K562 (cell line): ENCODE data around the gene SNIP1. TPM values are rescaled to one million over a fixed set of nuclear protein-coding genes. Genes with fewer than 3 reads are reported as not detected.

ENCODE experiments used
- ATAC-seq: fragments of 200-7000 bp; cut with Tn5 transposase; 3 replicates; pipeline ENCODE4 v1.9.1; 2020; ENCODE audit warnings: moderate library complexity
- BruUV-seq: library from RNA; stranded (reverse); fragments of 400-500 nt; replicated peaks from 2 replicates; lab custom pipeline; 2021; lab: Mats Ljungman, UMichigan
- CTCF ChIA-PET: fragments of 300-600 bp; formaldehyde crosslinking; extraction: SDS; loops from one replicate; lab custom pipeline; 2021; ENCODE audit warnings: low intra/inter-chr PET ratio; lab: Yijun Ruan, JAX
- POLR2A ChIA-PET: fragments of 300-600, 350-650 bp; sonication (Branson Sonifier 250); formaldehyde crosslinking; extraction: SDS; loops from one replicate; lab custom pipeline; 2021; ENCODE audit warnings: antibody characterized with exemption, inconsistent platforms; lab: Yijun Ruan, JAX
- DNase-seq, 4 experiments: peaks; one replicate each; pipeline versions ENCODE4 v3.0.0 to v3.0.0-alpha.2; 2011 to 2018; ENCODE audit warnings: low spot score in 3 of 4, mixed read lengths in 3 of 4; ENCODE audit errors: extremely low read depth in 1 of 4
- FAIRE-seq: peaks from 2 replicates; lab custom pipeline; 2011; peaks lifted over from hg19 to GRCh38; lab: Jason Lieb, UNC
- H2AFZ ChIP-seq: 2 replicates; pipeline ENCODE4 v1.6.0; 2011; ENCODE audit warnings: low read depth, low read length, control low read depth, inconsistent platforms
- H3K27ac ChIP-seq: fragments of 200-600 bp; 3 replicates; pipeline ENCODE4 v1.8.0; 2011; ENCODE audit warnings: low read depth, mild to moderate bottlenecking, control low read depth, inconsistent platforms, low read length, moderate library complexity, mixed read lengths; ENCODE audit errors: extremely low read depth
- H3K27me3 ChIP-seq, 2 experiments: fragments of 300-600 bp in 1 of 2; 2 replicates in 1 of 2; 3 replicates in 1 of 2; pipeline versions ENCODE4 v1.6.0 to v1.8.0; 2011; ENCODE audit warnings: inconsistent platforms in 2 of 2, low read length in 2 of 2, mild to moderate bottlenecking in 1 of 2, mixed read lengths in 1 of 2, moderate library complexity in 1 of 2; ENCODE audit not compliant: control insufficient read depth in 2 of 2, insufficient read depth in 2 of 2
- H3K36me3 ChIP-seq: fragments of 300-600 bp; 3 replicates; pipeline ENCODE4 v1.8.0; 2011; ENCODE audit warnings: mild to moderate bottlenecking, low read length, inconsistent platforms; ENCODE audit not compliant: control insufficient read depth, insufficient read depth
- H3K4me1 ChIP-seq, 2 experiments: fragments of 200-600 bp in 1 of 2; replicated peaks in 1 of 2; 2 replicates in 1 of 2; 3 replicates in 1 of 2; pipeline versions ENCODE4 v1.5.1 to v1.8.0; 2011; ENCODE audit warnings: inconsistent platforms in 2 of 2, low read length in 2 of 2, mild to moderate bottlenecking in 1 of 2, mixed read lengths in 1 of 2, moderate library complexity in 1 of 2; ENCODE audit not compliant: control insufficient read depth in 2 of 2, insufficient read depth in 2 of 2
- H3K4me2 ChIP-seq: 2 replicates; pipeline ENCODE4 v1.6.1; 2011; ENCODE audit warnings: low read length, control low read depth, inconsistent platforms, mixed read lengths; ENCODE audit not compliant: insufficient read depth
- H3K4me3 ChIP-seq: fragments of 200-600 bp; sonication (generic), shearing (Covaris generic); 2 replicates; pipeline ENCODE4 v1.5.1; 2016; ENCODE audit warnings: control low read depth, inconsistent platforms
- H3K79me2 ChIP-seq: fragments of 200-600 bp; 3 replicates; pipeline ENCODE4 v1.8.0; 2011; ENCODE audit warnings: low read length, inconsistent platforms; ENCODE audit not compliant: control insufficient read depth, insufficient read depth
- H3K9ac ChIP-seq, 2 experiments: 2 replicates each; pipeline versions ENCODE4 v1.6.0 to v1.6.1; 2011; ENCODE audit warnings: low read depth in 2 of 2, low read length in 2 of 2, control low read depth in 1 of 2, inconsistent platforms in 1 of 2, mild to moderate bottlenecking in 1 of 2, mixed read lengths in 1 of 2; ENCODE audit not compliant: insufficient read depth in 1 of 2
- H3K9me1 ChIP-seq: one replicate; pipeline ENCODE4 v1.6.0; 2011; ENCODE audit warnings: inconsistent platforms, mild to moderate bottlenecking, low read length, moderate library complexity; ENCODE audit not compliant: control insufficient read depth, insufficient read depth
- H3K9me3 ChIP-seq: replicated peaks from 2 replicates; pipeline ENCODE4 v1.5.1; 2011; ENCODE audit warnings: low read depth, low read length, inconsistent platforms; ENCODE audit not compliant: control insufficient read depth, insufficient read depth
- H4K20me1 ChIP-seq: replicated peaks from 2 replicates; pipeline ENCODE4 v1.6.1; 2011; ENCODE audit warnings: low read length, inconsistent platforms, mixed read lengths; ENCODE audit not compliant: control insufficient read depth, insufficient read depth
- CBX1 ChIP-seq: sonication (generic); IDR thresholded peaks from 2 replicates; pipeline ENCODE4 v1.6.1; 2016; ENCODE audit warnings: antibody characterized with exemption, low read depth, mild to moderate bottlenecking
- COPS2 ChIP-seq: fragments of 450-650 bp; conservative IDR thresholded peaks from 2 replicates; pipeline ENCODE4 v1.6.1; 2016; ENCODE audit warnings: mild to moderate bottlenecking, moderate library complexity
- CTCF ChIP-seq, 3 experiments: IDR thresholded peaks in 2 of 3; conservative IDR thresholded peaks in 1 of 3; 2 replicates each; pipeline ENCODE4 v1.5.1; 2011 to 2012; ENCODE audit warnings: low read length in 3 of 3, mild to moderate bottlenecking in 3 of 3, control low read depth in 2 of 3, improper control_type of control experiment in 1 of 3, inconsistent platforms in 1 of 3, low read depth in 1 of 3, mixed read lengths in 1 of 3, moderate library complexity in 1 of 3; ENCODE audit not compliant: insufficient read depth in 2 of 3
- CTCFL ChIP-seq: IDR thresholded peaks from 2 replicates; pipeline ENCODE4 v1.6.1; 2011; ENCODE audit warnings: borderline replicate concordance, low read depth, mild to moderate bottlenecking, moderate library complexity, low read length; ENCODE audit not compliant: insufficient read depth, poor library complexity, severe bottlenecking
- E2F3 ChIP-seq: fragments of 250-450 bp; sonication (Bioruptor Pico); IDR thresholded peaks from 2 replicates; pipeline ENCODE4 v1.4.0; 2020; ENCODE audit warnings: mild to moderate bottlenecking
- GABPB1 ChIP-seq: sonication (generic); formaldehyde crosslinking; IDR thresholded peaks from 2 replicates; pipeline ENCODE4 v1.8.0; 2022; ENCODE audit warnings: mild to moderate bottlenecking, missing genetic modification reagents
- RNF2 ChIP-seq: sonication (generic); IDR thresholded peaks from 2 replicates; pipeline ENCODE4 v1.6.1; 2016
- SIN3A ChIP-seq, 2 experiments: fragments of 150-350 bp in 1 of 2; IDR thresholded peaks; 2 replicates each; pipeline ENCODE4 v1.6.1; 2011 to 2016; ENCODE audit warnings: borderline replicate concordance in 2 of 2, low read depth in 2 of 2, low read length in 2 of 2, mild to moderate bottlenecking in 2 of 2, moderate library complexity in 2 of 2; ENCODE audit not compliant: control insufficient read depth in 1 of 2
- SIX5 ChIP-seq, 2 experiments: IDR thresholded peaks; 2 replicates each; pipeline ENCODE4 v1.6.1; 2011; ENCODE audit warnings: low read length in 2 of 2, borderline replicate concordance in 1 of 2, low read depth in 1 of 2, mild to moderate bottlenecking in 1 of 2, moderate library complexity in 1 of 2; ENCODE audit not compliant: insufficient read depth in 1 of 2
- SMAD2 ChIP-seq: fragments of 150-350 bp; IDR thresholded peaks from 2 replicates; pipeline ENCODE4 v1.6.1; 2014; ENCODE audit warnings: low read depth, mild to moderate bottlenecking, low read length
- THRAP3 ChIP-seq: fragments of 450-650 bp; IDR thresholded peaks from 2 replicates; pipeline ENCODE4 v1.6.1; 2016; ENCODE audit warnings: mild to moderate bottlenecking, inconsistent platforms, borderline replicate concordance
- ZBTB2 ChIP-seq: fragments of 450-650 bp; IDR thresholded peaks from 2 replicates; pipeline ENCODE4 v1.6.1; 2016; ENCODE audit warnings: antibody characterized with exemption
- ZNF41 ChIP-seq: fragments of 250-450 bp; sonication (Bioruptor Pico); conservative IDR thresholded peaks from 2 replicates; pipeline ENCODE4 v1.4.0; 2020; ENCODE audit warnings: mild to moderate bottlenecking
- ZNF589 ChIP-seq: fragments of 200-800 bp; sonication (Bioruptor generic); IDR thresholded peaks from 2 replicates; pipeline ENCODE4 v1.6.1; 2016; ENCODE audit warnings: low read depth, missing genetic modification characterization, missing compliant biosample characterization
- in situ Hi-C: fragments of 300-500 bp; cut with MboI; formaldehyde crosslinking; loops from 4 replicates; pipeline ENCODE4 v1.15.0; 2018; ENCODE audit warnings: inconsistent platforms, mixed read lengths
- intact Hi-C: fragments of 100-400 bp; cut with micrococcal nuclease; formaldehyde crosslinking; loops from 2 replicates; pipeline ENCODE4 v1.14.2; 2022
- polyA plus RNA-seq, 8 experiments: library from polyadenylated mRNA; depleted of rRNA in 4 of 8; stranded (reverse) in 5 of 8; unstranded in 3 of 8; fragments of >200 nt; fragmentation: Nextera tagmentation in 2 of 8; fragmentation: Illumina TruSeq in 1 of 8; extraction: Ambion mirVana in 2 of 8; extraction: Trizol in 1 of 8; gene quantifications; 2 replicates each; pipeline versions ENCODE4 v1.2.1 to v1.2.3, GENCODE V29; 2011 to 2014; ENCODE audit warnings: inconsistent platforms in 1 of 8, missing spikeins in 1 of 8
- total RNA-seq, 7 experiments: library from RNA; depleted of rRNA in 6 of 7; stranded (reverse); fragments of >200 nt in 6 of 7; fragmentation: Illumina TruSeq in 2 of 7; extraction: Trizol in 2 of 7; gene quantifications; 2 replicates each; pipeline versions ENCODE4 v1.2.1 to v1.2.3, GENCODE V29; 2011 to 2021; ENCODE audit warnings: low replicate concordance in 1 of 7

Gene SNIP1
- total and polyA plus RNA-seq, 9 of the 15 experiments (the other 6 are each of a cell fraction or from before 2014, with no cell fraction given) = 2.9 to 25.9 (median 14.6) TPM

- TF ChIP-seq CTCFL = peak; percentile 82
- TF ChIP-seq SMAD2 = no peak
- peak; percentile 78 to 86 (median 80) for TF ChIP-seq CTCF (IDR thresholded peaks at IDR 0.05 in 2 of 3, conservative IDR thresholded peaks at IDR 0.05 in 1 of 3; ENCODE audit: insufficient read depth in 2 of 3, low read depth in 1 of 3, low read length in 3 of 3)
Measured at GRCh38 chr1:37602750-37603694, 48.9 kb upstream of the SNIP1 start (continued).

GRCh38 chr1:37601441-37601840 lies 47.3 kb upstream of the SNIP1 start:
- H3K9ac ChIP-seq = no peak overlapping the region
- no peak overlapping the region for H3K4me2 ChIP-seq
- no peaks in the 10 kb centered on the region for H3K79me2 ChIP-seq
- ATAC-seq (no peak), DNase-seq (no peak), FAIRE-seq (no peak)
- H3K36me3 ChIP-seq = no peaks in the 10 kb centered on the region
- no peaks in the 10 kb centered on the region for H3K9me3 ChIP-seq
- H3K27me3 ChIP-seq = peaks cover 39 to 51% of the 10 kb centered on the region in 2 experiments
- in situ Hi-C loops (no loop called here), intact Hi-C loops (loop anchor here (10.0 kb wide), 2 partner anchors 147 to 163 kb away; partner anchors contain the start of gene EPHA10)
- H3K27ac ChIP-seq = no peak overlapping the region
- BruUV-seq = no TSS peak
- peaks cover 3 to 4% of the 10 kb centered on the region in 2 experiments; a peak in 2 of 5 replicates for H3K4me1 ChIP-seq
- H3K4me3 ChIP-seq = no peak overlapping the region
- H4K20me1 ChIP-seq = 0 out of 2 replicates have a peak, but pooled peaks cover 5% of the 10 kb centered on the region
- H3K9me1 ChIP-seq = no peaks in the 10 kb centered on the region
- no peak overlapping the region for H2AFZ ChIP-seq
- CTCF ChIA-PET = no interaction called here
- POLR2A ChIA-PET = interaction anchor here (0.6 to 2.1 kb wide), 6 partner anchors 13 to 463 kb away, joined by 3 to 6 read pairs (median 3); no protein-coding TSS in a partner anchor
- TF ChIP-seq E2F3 (CRISPR knock-in tag) = no peak
- TF ChIP-seq SIX5 (IDR thresholded peaks at IDR 0.05; ENCODE audit: borderline replicate concordance in 1 of 2, insufficient read depth in 1 of 2, low read depth in 1 of 2, low read length in 2 of 2) = no peak
- no peak for TF ChIP-seq CBX1
- no peak for TF ChIP-seq ZBTB2
- TF ChIP-seq THRAP3 = no peak
- no peak for TF ChIP-seq ZNF589 (CRISPR knock-in tag)
- TF ChIP-seq GABPB1 (CRISPR knock-in tag) = no peak
- TF ChIP-seq COPS2 = no peak
- no peak for TF ChIP-seq RNF2
- TF ChIP-seq ZNF41 = no peak
- TF ChIP-seq SIN3A (IDR thresholded peaks at IDR 0.05; ENCODE audit: borderline replicate concordance in 2 of 2, control insufficient read depth in 1 of 2, low read depth in 2 of 2, low read length in 2 of 2) = no peak
